Stimulated activated CD8-positive, alpha-beta memory T cell treated with anti-CD3 and anti-CD28 coated beads, Interleukin-2, amount 100 ng/mL, for 1 hour (primary cell): Measurements from ENCODE around the gene NME2.
"Not testable (repeated sequence)": the region's sequence is repeated elsewhere in the genome, so short reads cannot be mapped to it uniquely, and the experiment has no call there.

ENCODE experiments used
- DNase-seq, 2 donors: peaks; one replicate each; pipeline ENCODE4 v3.0.0-alpha.2; 2020; ENCODE audit warnings: low read depth in 2 of 2

NME2 gene

DNA sequence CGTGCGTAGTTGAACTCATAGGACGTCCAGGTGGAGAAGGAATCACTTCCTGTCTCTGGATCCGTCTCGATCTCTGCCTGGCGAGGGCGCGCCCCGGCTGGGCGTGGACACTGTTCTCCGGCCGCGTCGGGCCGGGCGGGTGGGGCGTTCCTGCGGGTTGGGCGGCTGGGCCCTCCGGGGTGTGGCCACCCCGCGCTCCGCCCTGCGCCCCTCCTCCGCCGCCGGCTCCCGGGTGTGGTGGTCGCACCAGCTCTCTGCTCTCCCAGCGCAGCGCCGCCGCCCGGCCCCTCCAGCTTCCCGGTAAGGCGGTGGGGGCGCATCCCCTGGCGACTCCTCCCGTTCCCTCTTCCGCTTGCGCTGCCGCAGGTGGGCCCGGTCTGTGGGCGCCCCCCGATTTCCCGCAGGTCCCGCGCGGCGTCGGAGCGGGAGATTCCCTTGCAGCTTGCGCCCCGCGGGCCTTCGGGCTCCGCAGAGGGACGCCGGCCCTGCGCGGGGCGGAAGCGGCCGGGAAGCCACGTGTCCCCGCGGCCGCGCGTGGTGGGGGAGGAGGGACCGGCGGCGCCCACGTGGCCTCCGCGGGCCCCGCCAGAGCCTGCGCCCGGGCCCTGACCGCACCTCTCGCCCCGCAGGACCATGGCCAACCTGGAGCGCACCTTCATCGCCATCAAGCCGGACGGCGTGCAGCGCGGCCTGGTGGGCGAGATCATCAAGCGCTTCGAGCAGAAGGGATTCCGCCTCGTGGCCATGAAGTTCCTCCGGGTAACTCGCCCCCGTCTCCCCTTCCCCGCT lies at the start of gene NME2:
NME2 (plus strand) TSS at position 214 of the 789 bp plus-strand sequence; CDS start at position 634, 420 bp downstream.
- peak; percentile 34 to 37 for DNase-seq

DNA sequence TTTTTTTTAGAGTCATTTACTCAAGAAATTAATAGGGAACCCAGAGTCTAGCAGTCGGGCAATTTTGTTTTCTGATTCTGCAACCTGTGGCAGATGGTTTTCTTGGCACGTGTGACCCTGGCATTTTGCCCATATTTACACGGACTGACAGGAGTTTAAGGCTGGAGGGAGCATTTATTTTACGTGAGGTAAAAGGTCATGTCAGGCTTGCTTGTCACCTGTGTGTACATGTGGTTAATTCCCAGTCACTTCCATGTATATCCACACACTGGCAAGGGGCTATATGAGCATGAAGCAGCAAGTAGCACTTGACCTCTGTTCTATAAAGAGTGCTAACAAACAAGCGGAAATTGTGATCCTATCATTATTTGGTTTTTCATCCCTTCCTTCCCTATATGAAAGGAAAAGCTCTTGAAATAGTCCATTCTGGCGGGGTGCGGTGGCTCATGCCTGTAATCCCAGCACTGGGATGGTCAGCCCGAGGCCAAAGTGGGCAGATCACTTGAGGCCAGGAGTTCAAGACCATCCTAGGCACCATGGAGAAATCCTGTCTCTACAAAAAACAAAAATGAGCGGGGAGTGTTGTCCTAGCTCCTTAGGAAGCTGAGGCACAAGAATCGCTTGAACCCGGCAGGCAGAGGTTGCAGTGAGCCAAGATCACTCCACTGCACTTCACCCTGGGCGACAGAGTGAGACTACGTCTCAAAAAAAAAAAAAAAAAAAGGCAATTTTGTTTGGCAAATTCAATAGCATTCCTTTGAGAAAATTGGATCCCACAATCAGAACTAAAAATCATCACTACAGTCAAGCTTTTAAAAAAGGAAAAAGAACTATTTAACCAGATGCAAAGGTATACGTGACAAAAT lies 47.6 kb upstream of the NME2 start:
- no peak for DNase-seq

DNA sequence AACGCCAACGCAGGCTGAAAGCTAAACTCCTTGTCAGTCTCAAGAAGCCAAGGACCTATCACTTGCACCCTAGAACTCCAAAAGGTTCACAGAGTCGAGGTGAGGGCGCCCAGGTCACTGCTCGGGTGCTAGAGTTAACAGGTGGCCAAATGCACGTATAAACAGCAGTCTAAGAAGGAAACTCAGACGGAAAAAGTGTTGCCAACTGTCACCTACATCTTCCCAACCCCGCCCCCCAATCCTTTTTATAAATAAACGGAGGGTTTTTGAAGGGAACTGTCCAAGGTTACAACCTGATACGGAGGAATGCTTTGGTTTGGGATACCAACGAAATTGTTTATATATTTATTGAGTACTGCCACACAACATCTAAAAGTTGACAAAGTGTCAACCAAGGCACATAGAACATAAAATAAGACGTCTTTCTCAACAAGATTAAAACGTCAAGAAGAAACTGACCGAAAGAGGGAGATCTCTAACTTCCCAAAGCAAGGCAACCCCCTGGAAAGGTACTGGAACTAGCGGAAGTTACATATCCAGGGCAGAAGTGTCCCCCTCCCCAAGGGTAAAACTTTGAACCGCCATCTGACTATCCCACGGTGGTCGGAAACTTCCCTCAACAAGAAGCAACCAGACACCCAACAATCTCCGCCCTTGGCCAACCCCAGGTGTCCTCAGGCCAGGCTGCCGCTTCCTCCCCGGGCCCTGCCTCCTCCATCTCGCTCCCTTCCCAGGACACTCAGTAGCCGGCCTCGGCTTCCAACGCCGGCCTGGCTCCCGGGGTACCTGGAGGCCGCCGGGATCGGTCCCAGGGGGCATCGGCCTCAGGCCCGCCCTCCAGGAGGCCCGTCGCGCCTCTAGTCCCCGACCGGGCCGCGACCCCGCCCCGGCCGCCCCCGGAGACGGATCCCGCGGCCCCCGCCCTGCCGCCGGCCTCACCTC lies 46.5 kb upstream of the NME2 start:
- DNase-seq, result peak; percentile 11 to 13

DNA sequence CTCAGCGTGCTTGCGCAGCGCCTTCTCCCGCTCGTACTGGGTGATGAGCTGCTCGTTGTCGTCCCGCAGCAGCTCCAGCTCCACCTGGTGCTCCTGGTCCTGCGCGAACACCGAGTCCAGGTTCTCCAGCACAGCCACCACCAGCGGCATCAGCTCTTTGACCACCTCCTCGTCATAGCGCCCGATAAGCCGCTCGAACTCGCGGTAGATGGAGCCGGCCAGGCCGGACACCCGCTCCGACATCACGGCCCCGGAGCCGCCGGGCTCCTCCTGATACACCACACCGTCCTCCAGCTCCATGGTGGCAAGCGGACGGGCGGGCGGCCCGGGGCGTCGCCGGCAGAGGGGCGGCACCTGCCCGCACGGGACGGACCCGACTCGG lies 45.9 kb upstream of the NME2 start:
- peak in 1 of 2 donors; percentile 20 for DNase-seq

DNA sequence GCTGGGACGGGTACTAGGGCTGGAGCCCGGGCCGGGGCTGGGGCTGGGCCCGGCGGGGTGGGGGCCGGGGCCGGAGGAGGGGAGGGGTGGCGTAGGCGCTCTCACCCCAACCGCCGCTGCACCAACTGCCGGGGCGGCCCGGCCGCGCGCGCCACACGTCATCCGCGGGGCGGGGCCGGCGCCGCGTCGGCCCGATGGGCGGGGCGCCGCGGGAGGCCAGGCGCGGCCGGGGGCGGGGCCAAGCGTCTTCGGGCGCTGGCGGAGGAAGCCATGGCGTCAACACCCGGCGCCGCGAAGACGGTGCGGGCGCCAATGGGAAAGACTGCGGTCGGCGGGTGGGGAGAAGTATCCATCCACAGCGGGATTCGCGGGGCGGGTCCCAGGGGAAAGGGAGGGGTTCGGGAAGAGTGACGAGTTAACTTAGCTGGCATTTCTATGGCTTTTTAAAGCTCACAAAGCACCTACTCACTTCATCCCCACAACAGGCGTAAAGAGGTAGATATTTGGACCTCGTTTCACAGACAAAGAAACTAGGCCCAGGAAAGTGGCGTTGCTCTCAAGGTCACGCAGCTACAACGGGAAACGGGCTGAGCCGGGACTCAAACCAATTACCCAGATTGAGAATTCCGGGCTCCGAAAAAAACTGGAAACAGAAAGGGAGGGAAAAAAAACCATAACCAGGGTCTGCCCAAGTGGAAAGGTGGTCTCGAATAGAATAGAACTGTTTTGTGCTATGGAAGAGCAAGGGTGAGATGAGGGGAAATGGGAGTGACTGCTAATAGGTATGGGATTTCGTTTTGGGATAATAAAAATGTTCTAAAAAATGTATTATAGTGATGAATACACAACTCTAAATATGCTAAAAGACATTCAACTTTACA lies 45.2 kb upstream of the NME2 start, which contains the start of gene SPAG9:
SPAG9 (minus strand) TSS at position 130 of the 881 bp plus-strand sequence. CDS start 212 bp downstream, outside the sequence.
- peak; percentile 78 to 84 for DNase-seq

DNA sequence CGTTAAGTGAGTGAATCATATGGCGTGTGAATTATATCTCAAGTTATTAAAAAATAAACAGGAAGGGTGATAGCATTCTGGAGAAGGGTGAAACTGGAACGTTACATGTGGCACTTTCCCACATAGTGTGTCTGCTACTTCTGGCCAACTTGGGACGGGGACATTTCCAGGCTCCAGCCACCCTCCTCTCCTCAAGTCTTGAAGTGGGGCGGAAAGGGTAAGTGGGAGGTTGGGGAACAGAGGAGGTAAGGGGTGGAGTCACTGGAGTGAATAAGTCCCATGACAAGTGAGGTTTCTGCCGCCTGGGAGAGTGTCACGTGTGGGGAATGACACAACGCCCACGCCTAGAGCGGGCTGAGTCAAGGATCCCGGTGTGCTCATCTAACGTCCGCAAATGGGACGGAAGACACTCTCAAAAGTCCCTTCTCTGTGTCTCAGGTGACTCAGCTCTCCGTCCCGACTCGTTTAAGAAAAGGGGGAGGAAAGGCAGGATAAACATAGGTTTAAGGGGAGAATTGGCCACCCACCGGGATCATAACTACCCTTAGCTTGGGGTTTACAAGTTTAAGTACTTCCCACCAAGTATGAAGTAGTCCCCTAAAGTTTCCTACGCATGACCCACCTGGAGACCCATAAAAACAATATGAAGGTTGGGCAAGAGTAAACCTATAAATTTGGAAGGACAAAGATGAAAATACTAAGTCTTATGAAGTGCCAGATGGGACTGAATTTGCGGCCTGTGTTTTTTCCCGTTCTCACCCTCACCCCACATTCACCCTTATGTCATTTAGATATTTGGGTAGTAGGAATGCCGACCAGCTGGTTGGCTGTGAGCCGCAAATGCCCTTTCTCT lies 44.4 kb upstream of the NME2 start:
- peak; percentile 63 to 71 for DNase-seq

DNA sequence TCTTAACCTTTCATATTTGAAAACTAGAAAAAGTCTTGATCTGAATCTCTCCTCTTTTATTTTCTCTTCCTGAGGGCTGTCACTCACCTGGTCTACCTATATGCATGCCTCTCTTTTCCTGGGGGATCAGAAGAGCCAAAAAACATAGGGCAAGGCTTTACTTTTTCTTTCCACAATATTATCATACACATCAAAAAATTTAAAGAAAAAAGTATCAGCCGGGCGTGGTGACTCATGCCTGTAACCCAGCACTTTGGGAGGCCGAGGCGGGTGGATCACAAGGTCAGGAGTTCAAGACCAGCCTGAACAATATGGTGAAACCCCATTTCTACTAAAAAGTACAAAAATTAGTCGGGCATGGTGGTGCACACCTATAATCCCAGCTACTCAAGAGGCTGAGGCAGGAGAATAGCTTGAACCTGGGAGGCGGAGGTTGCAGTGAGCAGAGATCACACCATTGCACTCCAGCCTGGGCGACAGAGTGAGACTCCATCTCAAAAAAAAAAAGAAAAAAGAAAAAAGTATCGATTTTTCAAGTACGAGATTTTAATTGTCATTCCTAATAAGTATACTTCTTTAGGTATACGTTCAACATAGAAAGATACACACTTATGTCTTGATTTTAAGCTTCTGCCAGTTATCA lies 43.6 kb upstream of the NME2 start:
- DNase-seq, result not testable (repeated sequence)

DNA sequence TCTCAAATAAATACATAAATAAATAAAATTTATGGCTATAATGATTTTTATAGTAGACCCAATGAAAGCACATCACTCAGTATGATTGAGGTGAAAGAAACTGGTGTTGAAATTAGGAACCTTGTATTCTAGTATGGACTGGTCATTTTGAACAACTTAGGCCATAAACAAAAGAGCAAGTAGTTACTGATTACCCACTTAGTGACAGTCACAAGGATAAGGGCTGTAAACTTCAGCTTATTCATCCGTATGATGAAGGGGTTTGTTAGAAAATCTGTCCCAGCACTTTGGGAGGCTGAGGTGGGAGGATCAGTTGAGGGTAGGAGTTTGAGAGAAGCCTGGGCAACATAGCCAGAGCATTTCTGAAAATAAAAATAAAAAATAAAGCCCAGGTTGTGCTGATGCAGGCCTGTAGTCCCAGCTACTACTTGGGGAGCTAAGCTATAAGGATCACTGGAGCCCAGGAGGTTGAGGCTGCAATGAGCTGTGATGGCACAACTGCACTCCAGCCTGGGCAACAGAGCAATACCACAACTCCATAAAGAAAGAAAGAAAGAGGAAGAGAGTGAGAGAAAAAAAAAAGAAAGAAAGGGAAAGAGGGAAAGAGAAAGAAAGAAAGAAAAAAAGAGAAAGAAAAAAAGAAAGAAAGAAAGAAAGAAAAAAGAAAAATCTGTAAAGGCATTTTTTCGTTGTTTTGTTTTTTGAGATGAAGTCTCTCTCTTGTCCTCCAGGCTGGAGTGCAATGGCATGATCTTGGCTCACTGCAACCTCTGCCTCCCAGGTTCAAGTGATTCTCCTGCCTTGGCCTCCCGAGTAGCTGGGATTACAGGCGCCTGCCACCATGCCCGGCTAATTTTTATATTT lies 41.3 kb upstream of the NME2 start:
- no peak for DNase-seq

DNA sequence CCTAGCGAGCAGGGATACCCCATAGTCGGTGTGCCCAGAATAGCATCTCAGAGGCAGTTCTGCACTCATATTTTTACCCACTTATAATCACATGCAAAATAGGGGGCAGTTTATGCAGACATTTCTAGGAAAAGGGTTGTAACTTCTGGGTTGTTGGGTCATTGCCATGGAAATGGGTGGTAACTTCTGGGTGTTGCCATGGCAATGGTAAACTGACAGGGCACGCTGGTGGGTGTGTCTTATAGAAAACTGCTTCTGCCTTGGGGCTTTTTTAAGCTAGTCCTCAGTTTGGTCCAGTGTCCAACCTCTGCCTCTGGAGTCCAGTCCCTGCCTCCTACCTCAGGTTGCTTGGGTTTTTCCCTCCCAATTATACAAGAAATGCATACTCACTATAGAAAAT lies 38.1 kb upstream of the NME2 start:
- DNase-seq, result no peak

DNA sequence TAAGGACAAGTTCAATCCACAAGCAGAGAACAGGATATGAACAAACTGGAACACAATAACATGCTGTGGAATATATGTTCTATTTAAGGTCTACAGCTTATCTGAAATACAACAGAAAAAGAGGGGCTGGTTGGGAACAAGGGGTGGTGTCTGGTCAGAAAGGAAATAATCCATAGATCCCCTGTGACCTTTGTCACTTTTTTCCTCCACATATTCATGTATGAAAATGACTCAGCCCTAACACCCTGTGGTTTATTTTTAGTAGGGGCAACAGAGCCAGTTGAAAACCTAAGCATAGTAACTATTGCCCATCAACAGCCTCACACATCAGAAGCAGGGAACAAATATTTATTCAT lies 33.3 kb upstream of the NME2 start:
- no peak for DNase-seq

DNA sequence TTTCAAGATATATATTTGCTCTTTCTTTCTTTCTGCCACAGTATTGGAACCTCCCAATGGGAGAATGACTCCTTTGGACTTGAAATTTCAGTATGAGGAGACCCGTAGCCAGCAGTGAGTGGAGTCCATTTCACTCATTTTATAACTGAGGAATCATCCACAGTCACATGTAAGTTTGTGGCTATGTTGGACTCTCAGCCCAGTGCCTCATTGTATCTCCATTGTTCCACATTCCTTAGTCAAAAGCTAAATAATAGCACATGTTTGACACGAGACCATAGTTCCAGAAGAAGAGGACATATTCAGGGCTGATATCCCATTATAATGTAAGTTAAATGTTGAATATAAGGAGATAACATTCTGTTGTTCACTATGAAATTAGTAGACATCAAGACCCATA lies 32.8 kb upstream of the NME2 start:
- DNase-seq, result no peak

DNA sequence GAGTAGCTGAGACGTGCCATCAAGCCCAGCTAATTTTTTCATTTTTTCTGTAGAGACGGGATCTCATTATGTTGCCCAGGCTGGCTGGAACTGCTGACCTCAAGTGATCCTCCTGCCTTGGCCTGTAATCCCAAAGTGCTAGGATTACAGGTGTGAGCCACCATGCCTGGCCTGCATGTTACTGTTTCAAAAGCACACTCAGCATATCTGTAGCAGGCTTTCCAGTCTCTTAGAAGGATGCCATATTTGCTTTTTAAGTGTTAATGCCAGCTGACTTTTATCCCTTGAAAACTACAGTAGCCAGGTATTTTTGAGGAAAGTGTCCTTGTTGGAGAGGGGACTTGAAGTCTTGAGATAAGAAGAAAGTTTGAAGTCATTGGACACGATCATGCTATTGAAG lies 30.3 kb upstream of the NME2 start:
- no peak for DNase-seq

DNA sequence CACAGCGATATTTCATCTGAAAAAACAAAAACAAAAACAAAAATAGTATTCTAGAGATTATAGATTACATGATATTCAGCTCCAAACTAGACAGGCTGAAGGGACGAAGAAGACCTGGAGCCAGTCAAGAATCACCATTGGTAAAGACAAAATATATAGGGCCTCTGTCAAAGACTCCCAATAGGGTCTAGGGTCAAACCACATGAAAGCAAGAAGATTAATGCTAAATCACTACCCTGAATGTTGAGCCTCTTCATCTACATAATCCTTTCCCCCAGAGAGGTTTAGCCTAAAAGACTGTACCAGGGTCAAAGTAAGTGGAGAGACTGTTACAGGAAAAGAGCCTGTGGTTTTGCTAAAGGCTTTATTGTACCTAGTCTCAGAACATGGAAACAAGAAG lies 23.6 kb upstream of the NME2 start:
- no peak for DNase-seq

DNA sequence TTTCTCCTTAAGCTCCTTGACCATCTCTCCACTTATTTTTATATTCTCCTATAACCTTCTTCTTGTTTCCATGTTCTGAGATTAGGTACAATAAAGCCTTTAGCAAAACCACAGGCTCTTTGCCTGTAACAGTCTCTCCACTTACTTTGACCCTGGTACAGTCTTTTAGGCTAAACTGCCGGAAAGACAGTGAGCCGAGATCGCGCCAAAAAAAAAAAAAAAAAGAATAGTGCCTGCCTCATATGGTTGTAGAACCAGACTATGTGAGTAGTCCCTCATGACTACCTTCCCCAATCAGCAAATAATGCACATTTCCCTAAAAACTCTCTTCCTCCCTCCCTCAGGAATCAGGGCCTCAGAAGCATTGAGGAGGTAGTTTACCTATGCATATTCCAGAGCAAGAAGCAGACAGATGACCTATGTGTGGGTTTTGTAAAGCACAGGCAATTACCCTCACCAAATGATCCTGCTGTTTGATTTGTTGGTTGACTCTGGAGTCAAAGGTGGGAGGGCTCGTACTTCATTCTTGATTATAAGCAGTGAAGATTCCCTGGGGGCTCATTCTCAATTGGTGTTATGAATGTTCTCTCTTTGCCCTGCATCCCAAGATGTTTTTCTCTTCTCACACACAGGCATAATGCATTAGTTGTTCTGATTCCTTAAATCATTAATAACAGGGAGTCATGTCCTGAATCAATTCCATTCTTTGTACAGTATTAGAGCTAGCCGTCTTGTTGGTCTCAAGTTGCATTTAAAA lies 21.8 kb upstream of the NME2 start:
- no peak for DNase-seq

DNA sequence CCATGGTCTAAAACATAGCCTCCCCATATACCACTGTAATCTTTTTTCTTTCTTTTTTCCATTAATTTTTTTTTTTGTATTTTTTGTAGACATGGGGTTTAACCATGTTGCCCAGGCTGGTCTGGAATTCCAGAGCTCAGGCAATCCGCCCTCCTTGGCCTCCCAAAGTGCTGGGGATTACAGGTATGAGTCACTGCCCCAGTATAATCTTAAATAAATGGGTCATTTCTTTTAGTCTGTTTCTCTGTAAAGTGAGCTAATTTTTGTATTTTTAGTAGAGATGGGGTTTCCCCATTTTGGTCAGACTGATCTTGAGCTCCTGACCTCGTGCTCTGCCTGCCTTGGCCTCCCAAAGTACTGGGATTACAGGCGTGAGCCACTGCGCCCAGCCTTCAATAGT lies 18.6 kb upstream of the NME2 start:
- DNase-seq, result no peak

DNA sequence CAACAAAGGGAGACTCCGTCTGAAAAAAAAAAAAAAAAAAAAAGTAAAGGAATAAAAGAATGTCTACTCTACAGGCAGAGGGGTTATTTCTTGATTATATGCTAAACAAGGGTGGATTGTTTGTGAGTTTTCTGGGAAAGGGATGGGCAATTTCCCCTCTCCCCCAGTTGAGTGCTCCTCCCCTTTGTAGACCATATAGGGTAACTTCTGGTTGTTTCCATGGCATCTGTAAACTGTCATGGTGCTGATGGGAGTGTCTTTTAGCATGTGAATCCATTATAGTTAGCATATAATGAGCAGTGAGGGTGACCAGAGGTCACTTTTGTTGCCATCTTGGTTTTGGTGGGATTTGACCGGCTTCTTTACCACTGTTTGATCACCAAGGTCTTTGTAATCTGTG lies 17.0 kb upstream of the NME2 start:
- no peak for DNase-seq

DNA sequence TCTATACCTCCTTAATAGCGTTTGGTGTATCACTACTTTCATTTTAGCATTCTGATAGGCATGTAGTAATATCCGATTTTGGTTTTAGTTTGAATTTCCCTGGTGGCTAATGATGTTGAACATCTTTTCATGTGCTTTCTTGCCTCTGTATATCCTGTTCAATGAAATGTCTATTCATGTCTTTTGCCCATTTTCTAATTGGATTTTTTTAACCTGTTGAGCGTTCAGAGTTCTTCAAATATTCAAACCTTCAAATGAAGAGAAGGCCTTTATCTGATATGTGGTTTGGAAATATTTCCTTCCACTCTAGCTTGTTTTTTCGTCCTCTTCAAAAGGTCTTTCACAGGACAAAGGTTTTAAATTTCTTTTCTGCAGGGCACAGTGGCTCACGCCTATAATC lies 15.3 kb upstream of the NME2 start:
- DNase-seq, result no peak

DNA sequence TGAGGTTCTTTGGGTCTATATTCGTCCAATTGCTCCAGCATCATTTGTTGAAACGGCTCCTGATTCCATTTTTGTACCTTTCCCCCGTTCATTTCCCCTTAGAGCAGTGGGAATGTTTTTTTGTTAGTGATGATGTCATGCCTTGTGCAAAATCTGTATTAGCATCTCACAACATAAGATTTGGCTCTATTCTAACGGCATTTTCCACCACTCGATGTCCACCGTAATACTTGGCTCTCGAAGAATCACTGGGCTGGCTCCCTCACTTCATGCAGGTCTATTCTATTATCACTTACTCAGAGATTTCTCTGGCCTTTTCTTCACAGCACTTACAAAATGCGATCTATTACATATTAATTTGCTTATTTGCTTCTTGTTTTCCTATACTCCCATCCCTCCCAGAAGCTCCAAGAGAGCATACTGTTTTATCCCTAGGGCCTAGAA lies 13.4 kb upstream of the NME2 start:
- no peak for DNase-seq
